Tibial artery (tissue), 4 donors: ENCODE results near the gene ADGRG3.
A peak's percentile ranks its signal among the peaks of the same experiment; 100 is the strongest.

Experiments used
- DNase-seq, 2 donors: peaks; one replicate each; pipeline ENCODE4 v3.0.0-alpha.2; 2019
- H3K27ac ChIP-seq, 2 donors: fragments of 200-600 bp; sonication (generic) in 1 of 2; 1 replicate in 1 of 2; 2 replicates in 1 of 2; pipeline ENCODE4 v1.5.1; 2018 to 2019; ENCODE audit warnings: mild to moderate bottlenecking in 1 of 2
- H3K27me3 ChIP-seq, 2 donors: fragments of 200-600 bp; sonication (generic) in 1 of 2; one replicate each; pipeline versions ENCODE4 v1.5.1 to v1.6.0; 2016 to 2019
- H3K36me3 ChIP-seq, 3 donors: fragments of 200-600 bp; sonication (generic) in 2 of 3; one replicate each; pipeline ENCODE4 v1.5.1; 2016 to 2019; ENCODE audit warnings: mild to moderate bottlenecking in 2 of 3
- H3K4me1 ChIP-seq, 4 donors: fragments of 200-600 bp; sonication (generic) in 2 of 4; 1 replicate in 3 of 4; 2 replicates in 1 of 4; pipeline ENCODE4 v1.5.1; 2016 to 2019
- H3K4me3 ChIP-seq, 2 donors: fragments of 200-600 bp; sonication (generic) in 1 of 2; 1 replicate in 1 of 2; 2 replicates in 1 of 2; pipeline ENCODE4 v1.5.1; 2018 to 2019; ENCODE audit warnings: mild to moderate bottlenecking in 2 of 2
- H3K9me3 ChIP-seq, 3 donors: fragments of 200-600 bp; sonication (generic) in 1 of 3; one replicate each; pipeline ENCODE4 v1.5.1; 2016 to 2019
- intact Hi-C: fragments of 100-400 bp; cut with DNase I; formaldehyde crosslinking; loops from one replicate; pipeline ENCODE4 v1.15.0; 2023; ENCODE audit warnings: low total_unique reads
- TF ChIP-seq, protein P1 (sequence below), 2 experiments: fragments of 200-600 bp in 1 of 2; fragments of 450-650 bp in 1 of 2; IDR thresholded peaks; one replicate each; pipeline ENCODE4 v1.5.1; 2017 to 2019; ENCODE audit warnings: antibody characterized with exemption in 2 of 2, mild to moderate bottlenecking in 1 of 2, moderate library complexity in 1 of 2

ADGRG3 gene

DNA sequence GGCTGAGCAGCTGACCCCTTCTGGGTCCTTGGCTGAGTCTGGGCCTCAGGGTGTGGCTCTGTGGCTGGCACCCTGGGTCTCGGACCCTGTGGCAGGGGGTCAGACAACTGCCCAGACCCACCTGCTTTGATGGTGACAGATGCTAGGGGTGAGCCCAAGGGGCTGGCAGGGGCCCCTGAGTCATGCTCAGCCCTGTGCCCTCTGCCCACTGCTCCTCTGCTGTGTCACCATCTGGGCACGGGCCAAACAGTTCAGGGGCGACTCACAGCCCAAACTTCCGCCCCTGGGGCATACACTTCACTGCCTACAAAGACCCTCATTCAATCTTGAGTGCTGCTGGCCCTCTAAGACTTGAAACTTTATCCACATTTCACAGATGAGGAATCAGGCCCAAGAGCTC lies 33.9 kb upstream of the ADGRG3 start:
- Histone ChIP-seq H3K9me3 (no peaks in the 10 kb centered on the region), H3K27ac (no peak overlapping the region), H3K4me1 (peaks cover 0 to 35% (median 4%) of the 10 kb centered on the region in 4 donors), H3K36me3 (no peaks in the 10 kb centered on the region), H3K27me3 (peaks cover 0 to 62% of the 10 kb centered on the region in 2 donors), H3K4me3 (no peak overlapping the region)
- TF ChIP-seq, protein P1, sequence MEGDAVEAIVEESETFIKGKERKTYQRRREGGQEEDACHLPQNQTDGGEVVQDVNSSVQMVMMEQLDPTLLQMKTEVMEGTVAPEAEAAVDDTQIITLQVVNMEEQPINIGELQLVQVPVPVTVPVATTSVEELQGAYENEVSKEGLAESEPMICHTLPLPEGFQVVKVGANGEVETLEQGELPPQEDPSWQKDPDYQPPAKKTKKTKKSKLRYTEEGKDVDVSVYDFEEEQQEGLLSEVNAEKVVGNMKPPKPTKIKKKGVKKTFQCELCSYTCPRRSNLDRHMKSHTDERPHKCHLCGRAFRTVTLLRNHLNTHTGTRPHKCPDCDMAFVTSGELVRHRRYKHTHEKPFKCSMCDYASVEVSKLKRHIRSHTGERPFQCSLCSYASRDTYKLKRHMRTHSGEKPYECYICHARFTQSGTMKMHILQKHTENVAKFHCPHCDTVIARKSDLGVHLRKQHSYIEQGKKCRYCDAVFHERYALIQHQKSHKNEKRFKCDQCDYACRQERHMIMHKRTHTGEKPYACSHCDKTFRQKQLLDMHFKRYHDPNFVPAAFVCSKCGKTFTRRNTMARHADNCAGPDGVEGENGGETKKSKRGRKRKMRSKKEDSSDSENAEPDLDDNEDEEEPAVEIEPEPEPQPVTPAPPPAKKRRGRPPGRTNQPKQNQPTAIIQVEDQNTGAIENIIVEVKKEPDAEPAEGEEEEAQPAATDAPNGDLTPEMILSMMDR (IDR thresholded peaks at IDR 0.05), result no peak
- intact Hi-C loops, result no loop called here
- DNase-seq, result no peak

DNA sequence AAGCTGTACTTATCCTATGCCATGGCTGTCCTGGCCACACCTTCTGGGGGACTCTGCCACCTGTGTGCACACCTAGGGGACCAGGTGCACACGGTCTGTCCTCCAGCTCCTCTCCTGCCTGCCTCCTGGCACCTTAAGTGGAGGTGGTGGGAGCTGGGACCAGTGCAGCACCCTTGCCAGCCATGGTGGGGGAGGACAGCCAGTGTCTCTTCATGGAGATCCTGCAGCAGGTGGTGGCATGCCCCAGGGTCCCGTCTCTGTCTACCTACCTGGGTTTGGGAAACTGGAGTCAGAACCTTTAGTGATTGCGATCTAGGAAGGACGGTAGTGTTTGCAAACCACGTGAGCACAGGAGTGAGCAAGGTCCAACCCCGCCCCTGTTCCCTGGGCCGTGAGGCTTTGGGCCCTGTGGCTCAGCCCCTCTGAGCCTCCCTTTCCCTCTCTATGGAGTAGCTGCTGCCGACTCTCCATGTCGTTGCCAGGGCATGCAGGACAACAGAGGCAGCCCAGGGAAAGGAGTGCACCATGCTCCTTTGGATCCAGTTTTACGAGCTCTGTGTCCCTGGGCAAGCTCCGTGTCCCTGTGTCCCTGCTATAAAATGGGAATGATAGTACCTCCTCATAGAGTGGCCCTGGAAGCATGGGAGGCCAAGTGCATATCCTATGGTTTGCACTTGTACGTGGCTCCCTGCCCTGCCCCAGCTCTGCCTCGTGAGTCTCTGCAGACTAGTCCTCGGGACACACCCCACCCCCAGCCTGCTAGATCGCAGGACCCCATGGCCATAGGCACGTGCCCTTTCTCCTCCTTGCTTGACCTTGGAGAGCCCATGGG lies 32.6 kb upstream of the ADGRG3 start:
- Histone ChIP-seq H3K4me3 (no peak overlapping the region), H3K36me3 (no peaks in the 10 kb centered on the region), H3K9me3 (no peaks in the 10 kb centered on the region), H3K27ac (no peak overlapping the region), H3K27me3 (peaks cover 0 to 52% of the 10 kb centered on the region in 2 donors), H3K4me1 (peaks cover 0 to 38% (median 5%) of the 10 kb centered on the region in 4 donors)
- DNase-seq, result no peak
- intact Hi-C loops, result no loop called here
- TF ChIP-seq, protein P1 (IDR thresholded peaks at IDR 0.05), result no peak

DNA sequence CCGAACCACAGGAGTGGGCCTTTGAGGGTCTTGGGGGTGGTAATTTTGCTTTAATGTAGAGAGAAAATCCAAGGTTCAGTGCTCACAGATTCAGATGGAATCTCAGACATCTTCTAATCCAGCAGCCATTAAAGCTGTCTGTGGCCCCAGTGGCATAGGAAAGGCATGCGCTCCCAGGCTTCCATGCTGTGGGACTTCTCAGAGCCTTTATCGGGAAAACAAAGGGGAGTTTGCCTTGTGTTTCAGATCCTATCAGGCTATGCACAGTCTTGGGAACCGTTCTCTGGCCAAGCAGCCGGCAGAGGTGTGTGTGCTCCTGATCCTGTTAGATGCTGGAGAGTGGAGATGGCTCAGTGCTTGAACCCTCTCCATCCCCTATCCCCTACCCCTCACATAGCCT lies 31.9 kb upstream of the ADGRG3 start:
- intact Hi-C loops, result no loop called here
- Histone ChIP-seq H3K4me1 (peaks cover 0 to 38% (median 5%) of the 10 kb centered on the region in 4 donors), H3K27ac (no peak overlapping the region), H3K27me3 (peaks cover 0 to 47% of the 10 kb centered on the region in 2 donors), H3K4me3 (no peak overlapping the region), H3K36me3 (no peaks in the 10 kb centered on the region), H3K9me3 (no peaks in the 10 kb centered on the region)
- TF ChIP-seq, protein P1 (IDR thresholded peaks at IDR 0.05), result no peak
- no peak for DNase-seq

DNA sequence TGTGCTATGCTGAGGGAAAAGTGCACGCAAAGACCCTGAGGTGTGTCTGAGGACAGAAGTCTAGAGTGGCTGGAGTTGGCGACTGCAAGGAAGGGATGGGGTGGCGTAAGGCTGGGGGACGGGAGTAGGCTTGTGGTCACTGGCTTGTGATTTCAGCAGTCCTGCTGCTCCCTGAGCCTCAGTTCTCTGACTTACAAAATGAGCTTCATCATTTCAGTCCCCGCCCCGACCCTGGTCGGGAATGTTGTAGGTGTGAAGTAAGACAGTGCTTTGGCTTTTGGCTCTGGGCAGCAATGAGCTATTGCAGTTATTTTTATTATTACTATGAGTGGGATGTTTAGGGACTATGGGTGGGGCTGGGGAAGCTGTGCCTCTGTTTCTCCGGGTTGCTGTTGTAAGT lies 31.1 kb upstream of the ADGRG3 start:
- intact Hi-C loops, result no loop called here
- Histone ChIP-seq H3K4me3 (no peak overlapping the region), H3K27ac (no peak overlapping the region), H3K4me1 (peaks cover 0 to 36% (median 5%) of the 10 kb centered on the region in 4 donors), H3K36me3 (no peaks in the 10 kb centered on the region), H3K27me3 (peaks cover 0 to 42% of the 10 kb centered on the region in 2 donors), H3K9me3 (no peaks in the 10 kb centered on the region)
- TF ChIP-seq, protein P1 (IDR thresholded peaks at IDR 0.05), result no peak
- peak; percentile 42 to 70 for DNase-seq

DNA sequence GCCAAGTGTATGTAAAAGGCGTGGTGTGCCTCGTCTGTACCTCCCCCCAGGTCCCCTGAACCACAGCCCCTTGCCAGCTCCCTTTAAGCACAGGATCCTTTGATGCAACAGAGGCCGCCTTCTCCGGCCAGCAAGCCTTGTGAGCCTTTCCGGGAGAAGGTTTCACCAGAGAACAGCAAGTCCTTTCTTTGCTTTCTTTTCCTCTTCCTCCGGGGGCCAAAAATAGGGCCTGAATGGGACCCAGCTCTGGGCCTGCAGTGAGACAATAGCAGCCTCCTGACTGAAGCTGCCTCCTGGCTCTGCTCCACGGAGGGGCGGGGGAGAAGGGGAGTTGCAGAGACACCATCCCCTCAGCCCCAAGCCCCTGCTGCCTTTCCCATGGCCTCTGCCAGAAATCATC lies 30.7 kb upstream of the ADGRG3 start:
- Histone ChIP-seq H3K27ac (no peak overlapping the region), H3K36me3 (no peaks in the 10 kb centered on the region), H3K4me1 (peaks cover 0 to 32% (median 5%) of the 10 kb centered on the region in 4 donors), H3K4me3 (no peak overlapping the region), H3K27me3 (peaks cover 0 to 39% of the 10 kb centered on the region in 2 donors), H3K9me3 (no peaks in the 10 kb centered on the region)
- intact Hi-C loops, result no loop called here
- TF ChIP-seq, protein P1 (IDR thresholded peaks at IDR 0.05), result no peak
- peak; percentile 50 to 73 for DNase-seq
